ENCODE measurements around the gene PAIP2B.

The PAIP2B gene

GRCh38 chr2:71191570-71191943 lies 35.3 kb downstream of the PAIP2B start:
- Histone ChIP-seq H3K79me2 (ENCODE audit: low read length) (no peaks in the 10 kb centered on the region), H3F3A (ENCODE audit: insufficient read depth, low read length) (no peaks in the 10 kb centered on the region), H3K36me3 (replicated peaks; ENCODE audit: insufficient read depth, low read length) (no peaks in the 10 kb centered on the region), H3K9me3 (replicated peaks; ENCODE audit: insufficient read depth, low read length) (no peaks in the 10 kb centered on the region), H2AFZ (ENCODE audit: low read length) (no peak overlapping the region), H4K20me1 (ENCODE audit: insufficient read depth, low read length) (no peaks in the 10 kb centered on the region), H3K9ac (ENCODE audit: low read length) (no peak overlapping the region), H3K27me3 (replicated peaks; ENCODE audit: insufficient read depth, low read length) (no peaks in the 10 kb centered on the region), H3K4me3 (ENCODE audit: low read length) (no peak overlapping the region), H3K4me2 (ENCODE audit: low read depth, low read length) (no peak overlapping the region), H3K27ac (ENCODE audit: low read length) (no peak overlapping the region), H3K4me1 (ENCODE audit: low read length) (no peaks in the 10 kb centered on the region), H3K9me2 (replicated peaks; ENCODE audit: insufficient read depth, low read length) (no peaks in the 10 kb centered on the region)
- no peak for DNase-seq
- TF ChIP-seq EZH2phosphoT487 (IDR thresholded peaks at IDR 0.05; ENCODE audit: low read length) (no peak), EZH2 (optimal IDR thresholded peaks at IDR 0.05; ENCODE audit: low read depth, low read length) (no peak)
- TF ChIP-seq, protein P1, sequence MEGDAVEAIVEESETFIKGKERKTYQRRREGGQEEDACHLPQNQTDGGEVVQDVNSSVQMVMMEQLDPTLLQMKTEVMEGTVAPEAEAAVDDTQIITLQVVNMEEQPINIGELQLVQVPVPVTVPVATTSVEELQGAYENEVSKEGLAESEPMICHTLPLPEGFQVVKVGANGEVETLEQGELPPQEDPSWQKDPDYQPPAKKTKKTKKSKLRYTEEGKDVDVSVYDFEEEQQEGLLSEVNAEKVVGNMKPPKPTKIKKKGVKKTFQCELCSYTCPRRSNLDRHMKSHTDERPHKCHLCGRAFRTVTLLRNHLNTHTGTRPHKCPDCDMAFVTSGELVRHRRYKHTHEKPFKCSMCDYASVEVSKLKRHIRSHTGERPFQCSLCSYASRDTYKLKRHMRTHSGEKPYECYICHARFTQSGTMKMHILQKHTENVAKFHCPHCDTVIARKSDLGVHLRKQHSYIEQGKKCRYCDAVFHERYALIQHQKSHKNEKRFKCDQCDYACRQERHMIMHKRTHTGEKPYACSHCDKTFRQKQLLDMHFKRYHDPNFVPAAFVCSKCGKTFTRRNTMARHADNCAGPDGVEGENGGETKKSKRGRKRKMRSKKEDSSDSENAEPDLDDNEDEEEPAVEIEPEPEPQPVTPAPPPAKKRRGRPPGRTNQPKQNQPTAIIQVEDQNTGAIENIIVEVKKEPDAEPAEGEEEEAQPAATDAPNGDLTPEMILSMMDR (IDR thresholded peaks at IDR 0.05; ENCODE audit: low read length), result no peak

DNA sequence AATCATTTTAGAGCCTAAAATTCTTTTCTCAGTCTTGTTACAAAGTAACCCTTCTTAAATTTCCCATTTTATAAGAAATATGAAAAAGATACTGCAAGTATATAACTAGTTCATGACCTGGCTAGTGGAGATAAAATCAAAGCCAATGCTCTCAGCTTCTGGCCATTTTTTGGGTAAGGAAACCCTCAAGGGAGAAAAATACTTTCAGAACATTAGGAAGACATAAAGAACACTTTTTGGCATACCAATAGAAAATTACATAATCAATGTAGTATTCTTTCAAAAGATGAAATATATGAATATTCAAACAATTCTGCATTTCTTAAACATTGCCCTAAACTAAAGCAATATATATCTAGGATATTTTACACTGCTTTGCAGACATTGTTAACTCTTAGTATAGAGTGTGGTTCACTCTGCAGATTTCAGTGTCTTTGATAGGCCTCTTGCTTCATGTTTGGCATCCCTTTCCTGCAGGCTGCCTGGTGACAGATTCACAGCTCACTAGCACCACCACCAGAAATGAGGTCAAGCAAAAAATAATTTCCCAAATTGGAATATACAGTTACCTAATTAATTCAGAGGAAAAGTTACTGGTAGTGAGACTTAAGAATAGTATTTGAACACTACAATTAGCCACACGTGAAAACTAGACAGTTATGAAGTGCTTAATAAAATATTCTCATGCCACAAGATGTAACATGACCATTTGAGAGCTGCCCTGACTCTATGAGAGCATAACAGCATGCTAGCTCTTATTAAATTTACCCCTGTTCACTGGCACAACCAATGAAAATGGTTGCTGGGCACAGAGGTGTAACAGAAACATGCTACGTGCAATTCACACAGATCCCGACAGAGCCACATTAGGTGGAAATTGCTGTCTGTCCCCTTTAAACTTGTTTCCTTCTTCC lies 36.0 kb downstream of the PAIP2B start:
- Histone ChIP-seq H3K27me3 (replicated peaks; ENCODE audit: insufficient read depth, low read length) (no peaks in the 10 kb centered on the region), H4K20me1 (ENCODE audit: insufficient read depth, low read length) (no peaks in the 10 kb centered on the region), H3K4me2 (ENCODE audit: low read depth, low read length) (no peak overlapping the region), H2AFZ (ENCODE audit: low read length) (no peak overlapping the region), H3K79me2 (ENCODE audit: low read length) (no peaks in the 10 kb centered on the region), H3K36me3 (replicated peaks; ENCODE audit: insufficient read depth, low read length) (no peaks in the 10 kb centered on the region), H3K4me3 (ENCODE audit: low read length) (no peak overlapping the region), H3K4me1 (ENCODE audit: low read length) (no peaks in the 10 kb centered on the region), H3K9me2 (replicated peaks; ENCODE audit: insufficient read depth, low read length) (no peaks in the 10 kb centered on the region), H3K9me3 (replicated peaks; ENCODE audit: insufficient read depth, low read length) (no peaks in the 10 kb centered on the region), H3K27ac (ENCODE audit: low read length) (no peak overlapping the region), H3K9ac (ENCODE audit: low read length) (no peak overlapping the region), H3F3A (ENCODE audit: insufficient read depth, low read length) (no peaks in the 10 kb centered on the region)
- no peak for DNase-seq
- TF ChIP-seq EZH2phosphoT487 (IDR thresholded peaks at IDR 0.05; ENCODE audit: low read length), result no peak
- TF ChIP-seq, protein P1 (IDR thresholded peaks at IDR 0.05; ENCODE audit: low read length), result peak; percentile 29; the same call in 1 of the 2 replicates

DNA sequence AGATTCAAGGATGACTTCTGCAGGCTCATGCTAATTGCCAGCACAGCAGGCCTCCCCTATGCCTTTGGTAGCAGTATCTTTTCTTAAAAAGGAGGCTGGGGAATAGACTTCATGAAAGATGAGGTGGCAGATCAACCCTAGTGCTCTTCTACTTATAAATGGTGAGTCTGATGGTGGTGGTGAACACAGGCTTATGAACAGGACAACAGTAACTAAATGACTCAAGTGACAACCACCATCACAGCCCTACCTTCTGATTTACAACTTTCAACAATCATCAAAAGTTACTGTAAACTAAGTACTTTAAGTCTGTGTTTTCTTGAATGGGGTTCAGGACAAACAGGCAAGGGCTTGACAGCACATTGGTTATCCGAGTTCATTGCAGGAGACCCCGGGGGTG lies 39.3 kb downstream of the PAIP2B start:
- H3F3A ChIP-seq (ENCODE audit: insufficient read depth, low read length), result no peaks in the 10 kb centered on the region
- H2AFZ ChIP-seq (ENCODE audit: low read length), result no peak overlapping the region
- no peak overlapping the region for H3K4me2 ChIP-seq (ENCODE audit: low read depth, low read length)
- no peak overlapping the region for H3K27ac ChIP-seq (ENCODE audit: low read length)
- H3K36me3 ChIP-seq (replicated peaks; ENCODE audit: insufficient read depth, low read length), result no peaks in the 10 kb centered on the region
- no peak overlapping the region for H3K4me3 ChIP-seq (ENCODE audit: low read length)
- H3K4me1 ChIP-seq (ENCODE audit: low read length), result no peaks in the 10 kb centered on the region
- TF ChIP-seq EZH2phosphoT487 (IDR thresholded peaks at IDR 0.05; ENCODE audit: low read length) (no peak), EZH2 (optimal IDR thresholded peaks at IDR 0.05; ENCODE audit: low read depth, low read length) (no peak)
- TF ChIP-seq, protein P1 (IDR thresholded peaks at IDR 0.05; ENCODE audit: low read length), result no peak
- no peak for DNase-seq
- H4K20me1 ChIP-seq (ENCODE audit: insufficient read depth, low read length), result no peaks in the 10 kb centered on the region
- no peaks in the 10 kb centered on the region for H3K79me2 ChIP-seq (ENCODE audit: low read length)
- no peaks in the 10 kb centered on the region for H3K27me3 ChIP-seq (replicated peaks; ENCODE audit: insufficient read depth, low read length)
- no peaks in the 10 kb centered on the region for H3K9me2 ChIP-seq (replicated peaks; ENCODE audit: insufficient read depth, low read length)
- no peak overlapping the region for H3K9ac ChIP-seq (ENCODE audit: low read length)
- no peaks in the 10 kb centered on the region for H3K9me3 ChIP-seq (replicated peaks; ENCODE audit: insufficient read depth, low read length)
